ENCODE results near the gene STAT6. TPM values are rescaled to one million over a fixed set of nuclear protein-coding genes. Genes with fewer than 3 reads are reported as not detected.

STAT6 gene
- total RNA-seq, 2 experiments from 2014 or later = 188 to 193 TPM

DNA sequence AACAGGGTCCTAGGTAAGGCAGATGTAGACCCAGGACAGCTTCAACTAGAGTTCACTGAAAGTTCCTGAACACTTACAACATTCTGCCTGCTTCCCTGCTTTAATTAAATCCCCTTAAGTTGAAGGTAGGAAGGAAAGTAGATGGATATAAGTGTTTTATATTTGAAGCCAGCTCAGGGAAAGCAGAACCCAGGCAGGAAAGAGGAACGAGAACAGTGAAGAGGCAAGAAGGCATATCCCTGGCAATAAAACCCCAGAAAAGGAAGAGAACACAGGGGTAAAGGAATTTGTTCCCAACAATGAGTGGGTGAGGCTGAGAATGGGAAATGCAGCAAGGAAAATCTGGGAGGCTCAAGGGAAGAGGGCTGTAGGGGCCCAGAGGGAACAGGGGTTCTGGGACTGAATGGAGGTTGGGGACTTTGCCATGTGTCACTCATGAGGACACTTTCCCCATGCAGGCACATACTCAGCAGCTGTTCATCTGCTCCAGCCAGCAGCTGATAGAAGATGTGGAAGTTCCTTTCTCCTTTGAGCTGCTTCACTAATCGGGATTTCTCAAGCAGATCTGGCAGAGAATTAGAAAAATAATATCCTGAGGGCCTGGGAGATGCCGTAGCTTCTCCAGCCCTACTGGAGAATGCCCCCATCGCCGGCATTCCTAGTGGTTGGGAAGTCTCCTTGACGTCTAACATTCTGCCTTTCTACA lies 64.9 kb downstream of the STAT6 start:
- CTCF ChIA-PET = interaction anchor here (0.7 to 1.1 kb wide), 3 partner anchors 23 to 44 kb away, joined by 3 to 5 read pairs (median 3); no protein-coding TSS in a partner anchor
- Mint-ChIP-seq H3K36me3 (ENCODE audit: low read depth) (no peaks in the 10 kb centered on the region), H3K4me1 (ENCODE audit: low read depth) (peaks cover 36% of the 10 kb centered on the region), H3K4me3 (no peak overlapping the region), H3K27me3 (ENCODE audit: low read depth) (no peaks in the 10 kb centered on the region), H3K27ac (no peak overlapping the region), H3K9me3 (no peaks in the 10 kb centered on the region)
- DNase-seq = no peak
- intact Hi-C loops (cut with micrococcal nuclease) = loop anchor here (2.0 kb wide), 1 partner anchor 19 kb away; no protein-coding TSS in a partner anchor

Other genes starting within 250 kb of the STAT6 start
- gene SDR9C7, start 177.0 kb downstream of the STAT6 start, total RNA-seq = not detected
- gene RDH16, start 153.8 kb downstream of the STAT6 start, total RNA-seq = under 1 TPM; 0.54 to 0.69 TPM
- 1 to 10 TPM; 5.1 to 5.5 TPM for gene ZBTB39, start 104.8 kb downstream of the STAT6 start, total RNA-seq
- under 1 TPM in 1 of 2 experiments, not detected in 1; 0.48 TPM for gene TAC3, start 94.8 kb downstream of the STAT6 start, total RNA-seq
- gene MYO1A, start 61.2 kb downstream of the STAT6 start, total RNA-seq = 1 to 10 TPM; 1.4 to 1.5 TPM
- 10 to 100 TPM; 71.3 to 72.2 TPM for gene NEMP1, start 32.6 kb downstream of the STAT6 start, total RNA-seq
- 10 to 100 TPM; 18.4 to 19.1 TPM for gene NAB2, start 22.2 kb downstream of the STAT6 start, total RNA-seq
- 1 to 10 TPM; 1.0 to 1.5 TPM for gene LRP1, start 17.1 kb upstream of the STAT6 start, total RNA-seq
- not detected for gene LRP1-AS, start 36.3 kb upstream of the STAT6 start, total RNA-seq
- under 1 TPM; 0.25 to 0.79 TPM for gene NXPH4, start 105.4 kb upstream of the STAT6 start, total RNA-seq
- gene SHMT2, start 118.3 kb upstream of the STAT6 start, total RNA-seq = 100 to 1,000 TPM; 542 to 552 TPM
- 1 to 10 TPM in 1 of 2 experiments, under 1 TPM in 1; 0.93 to 1.5 TPM for gene STAC3, start 139.8 kb upstream of the STAT6 start, total RNA-seq

Measured in activated naive CD4-positive, alpha-beta T cell treated with anti-CD3 and anti-CD28 coated beads for 36 hours (primary cell).